SW 1271 (cell line): ENCODE data around the gene RAMP2.
A peak's percentile ranks its signal among the peaks of the same experiment; 100 is the strongest.

Experiments
- DNase-seq, 2 experiments: peaks; one replicate each; lab custom pipeline; 2025; lab: John Stamatoyannopoulos, UW

The RAMP2 gene

GRCh38 chr17:42795061-42795460, 34.0 kb downstream of the RAMP2 start:
- no peak for DNase-seq

GRCh38 chr17:42795465-42795864, 34.4 kb downstream of the RAMP2 start:
- no peak for DNase-seq

- no peak for DNase-seq
Measured at GRCh38 chr17:42796066-42796758, 35.2 kb downstream of the RAMP2 start.

GRCh38 chr17:42797067-42798007, 36.3 kb downstream of the RAMP2 start:
- no peak for DNase-seq

DNA sequence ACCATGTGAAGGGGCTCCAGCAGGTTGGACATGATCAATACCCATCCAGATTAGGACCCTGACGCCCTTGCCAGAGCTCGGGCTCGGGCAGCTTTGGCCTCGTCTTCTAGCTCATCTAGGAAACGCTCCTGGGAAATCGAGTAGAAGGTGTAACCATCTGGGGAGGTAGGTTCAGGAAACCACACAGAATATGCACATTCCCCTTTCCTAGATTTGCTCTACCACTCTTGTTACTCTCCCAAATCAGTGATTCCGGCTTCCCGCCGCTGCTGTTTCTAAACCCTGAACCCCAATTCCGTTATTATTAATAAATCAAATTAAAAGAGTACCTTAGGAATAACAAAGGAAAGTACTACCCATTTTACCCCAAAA, 37.0 kb downstream of the RAMP2 start:
- no peak for DNase-seq

DNA sequence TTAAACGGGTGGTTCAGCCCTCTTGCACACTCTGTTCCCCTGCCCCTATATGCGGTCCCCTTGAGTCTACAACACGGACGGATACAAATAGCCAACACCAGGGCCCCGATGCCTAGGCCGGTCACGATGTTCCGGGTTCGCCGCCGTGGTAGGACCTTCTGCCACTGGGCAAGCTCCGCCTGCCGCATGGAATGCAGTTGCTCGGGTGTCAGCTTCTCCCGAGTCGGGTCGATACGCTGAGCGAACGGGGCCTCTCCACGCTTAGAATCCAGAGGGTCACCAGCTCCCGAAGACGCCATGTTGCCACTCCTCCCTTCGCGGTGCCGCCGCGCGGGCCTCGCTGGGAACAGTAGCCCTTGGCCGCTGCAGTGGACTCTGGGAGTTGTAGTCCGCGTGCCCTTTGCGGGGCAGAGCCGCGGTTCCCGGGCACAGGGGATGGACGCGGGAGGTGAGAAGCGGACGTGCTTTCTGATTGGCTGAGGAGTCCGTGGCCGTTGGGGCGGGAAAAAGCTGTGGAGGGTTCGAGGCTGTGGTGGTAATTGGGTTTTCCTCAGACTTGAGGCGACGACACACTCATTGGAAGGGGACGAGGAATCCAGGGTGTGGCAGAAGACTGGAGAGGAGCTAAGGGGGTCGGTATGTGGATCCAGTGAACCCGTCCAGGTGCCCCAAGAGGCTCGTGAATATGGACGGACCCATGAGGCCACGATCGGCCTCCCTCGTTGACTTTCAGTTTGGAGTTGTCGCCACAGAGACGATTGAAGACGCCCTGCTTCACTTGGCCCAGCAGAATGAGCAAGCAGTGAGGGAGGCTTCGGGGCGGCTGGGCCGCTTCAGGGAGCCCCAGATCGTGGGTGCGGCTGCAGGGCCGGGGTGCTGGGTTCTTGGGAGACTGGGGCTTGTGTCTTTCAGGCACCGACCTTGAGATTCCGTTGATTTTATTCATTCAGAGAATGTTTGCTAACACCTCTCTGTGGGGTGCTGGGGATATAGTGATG, 37.7 kb downstream of the RAMP2 start, which contains the start of the genes CNTD1 and COA3:
TSS of gene CNTD1 (plus strand) at position 479 of the 998 bp plus-strand sequence. CDS start at position 686, 207 bp downstream.
TSS of gene COA3 (minus strand) at position 322 of the 998 bp plus-strand sequence. CDS start at position 299, 23 bp downstream.
- DNase-seq, result peak; percentile 70 to 76

DNA sequence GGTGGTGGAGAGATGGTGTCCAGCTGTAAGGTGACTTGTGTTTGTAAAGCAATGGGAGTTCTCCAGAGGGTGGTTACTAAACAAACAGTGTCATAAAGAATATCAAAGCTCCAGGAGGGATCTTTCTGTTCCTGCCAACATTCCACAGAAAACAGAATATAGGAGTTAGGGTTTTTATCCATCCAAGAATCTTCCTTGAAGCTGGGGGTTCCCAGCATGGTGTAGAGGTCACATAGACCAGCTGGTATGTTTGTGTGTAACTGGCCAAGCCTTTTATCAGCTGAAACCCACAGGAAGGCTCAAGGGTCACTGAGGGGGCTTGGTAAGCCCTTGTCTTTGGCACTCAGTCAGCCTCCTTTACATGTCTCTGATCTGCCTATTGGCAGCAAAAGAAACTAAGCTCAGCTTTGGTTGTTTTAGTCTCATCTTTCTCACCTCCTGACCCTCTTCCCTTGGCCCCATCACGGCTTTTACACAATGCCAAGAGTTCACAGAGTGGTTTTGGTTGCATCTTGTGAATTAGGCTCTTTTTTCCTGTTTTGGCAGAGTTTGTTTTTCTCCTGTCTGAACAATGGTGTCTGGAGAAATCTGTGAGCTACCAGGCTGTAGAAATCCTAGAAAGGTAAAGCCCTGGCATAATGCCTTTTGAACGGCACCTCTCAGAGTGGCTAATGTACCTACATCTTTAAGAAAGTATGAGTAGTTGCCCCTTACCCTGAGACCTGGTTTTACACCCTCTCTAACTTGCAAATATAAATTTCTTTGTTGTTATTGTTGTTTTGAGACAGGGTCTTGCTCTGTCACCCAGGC, 42.3 kb downstream of the RAMP2 start:
- no peak for DNase-seq

- no peak for DNase-seq
Measured at GRCh38 chr17:42804918-42805367, 43.9 kb downstream of the RAMP2 start.

GRCh38 chr17:42806249-42806648, 45.2 kb downstream of the RAMP2 start:
- DNase-seq, result no peak

- DNase-seq, result no peak
Measured at GRCh38 chr17:42809250-42809649, 48.2 kb downstream of the RAMP2 start.
